Measurements from ENCODE around the gene SF3A2.
A peak's percentile ranks its signal among the peaks of the same experiment; 100 is the strongest.

DNA sequence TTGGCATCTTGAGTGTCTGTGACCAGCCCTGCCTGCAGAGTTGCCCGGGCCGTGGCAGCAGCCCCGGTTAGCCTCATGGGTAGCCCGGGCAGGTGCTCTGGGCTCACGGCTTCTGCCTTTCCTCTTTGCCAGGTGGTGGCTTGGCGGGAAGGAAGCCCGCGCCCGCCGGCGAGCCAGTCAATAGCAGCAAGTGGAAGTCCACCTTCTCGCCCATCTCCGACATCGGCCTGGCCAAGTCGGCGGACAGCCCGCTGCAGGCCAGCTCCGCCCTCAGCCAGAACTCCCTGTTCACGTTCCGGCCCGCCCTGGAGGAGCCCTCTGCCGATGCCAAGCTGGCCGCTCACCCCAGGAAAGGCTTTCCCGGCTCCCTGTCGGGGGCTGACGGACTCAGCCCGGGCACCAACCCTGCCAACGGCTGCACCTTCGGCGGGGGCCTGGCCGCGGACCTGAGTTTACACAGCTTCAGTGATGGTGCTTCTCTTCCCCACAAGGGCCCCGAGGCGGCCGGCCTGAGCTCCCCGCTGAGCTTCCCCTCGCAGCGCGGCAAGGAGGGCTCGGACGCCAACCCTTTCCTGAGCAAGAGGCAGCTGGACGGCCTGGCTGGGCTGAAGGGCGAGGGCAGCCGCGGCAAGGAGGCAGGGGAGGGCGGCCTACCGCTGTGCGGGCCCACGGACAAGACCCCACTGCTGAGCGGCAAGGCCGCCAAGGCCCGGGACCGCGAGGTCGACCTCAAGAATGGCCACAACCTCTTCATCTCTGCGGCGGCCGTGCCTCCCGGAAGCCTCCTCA lies 10.4 kb upstream of the SF3A2 start:
- TF ChIP-seq, protein P1, sequence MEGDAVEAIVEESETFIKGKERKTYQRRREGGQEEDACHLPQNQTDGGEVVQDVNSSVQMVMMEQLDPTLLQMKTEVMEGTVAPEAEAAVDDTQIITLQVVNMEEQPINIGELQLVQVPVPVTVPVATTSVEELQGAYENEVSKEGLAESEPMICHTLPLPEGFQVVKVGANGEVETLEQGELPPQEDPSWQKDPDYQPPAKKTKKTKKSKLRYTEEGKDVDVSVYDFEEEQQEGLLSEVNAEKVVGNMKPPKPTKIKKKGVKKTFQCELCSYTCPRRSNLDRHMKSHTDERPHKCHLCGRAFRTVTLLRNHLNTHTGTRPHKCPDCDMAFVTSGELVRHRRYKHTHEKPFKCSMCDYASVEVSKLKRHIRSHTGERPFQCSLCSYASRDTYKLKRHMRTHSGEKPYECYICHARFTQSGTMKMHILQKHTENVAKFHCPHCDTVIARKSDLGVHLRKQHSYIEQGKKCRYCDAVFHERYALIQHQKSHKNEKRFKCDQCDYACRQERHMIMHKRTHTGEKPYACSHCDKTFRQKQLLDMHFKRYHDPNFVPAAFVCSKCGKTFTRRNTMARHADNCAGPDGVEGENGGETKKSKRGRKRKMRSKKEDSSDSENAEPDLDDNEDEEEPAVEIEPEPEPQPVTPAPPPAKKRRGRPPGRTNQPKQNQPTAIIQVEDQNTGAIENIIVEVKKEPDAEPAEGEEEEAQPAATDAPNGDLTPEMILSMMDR (IDR thresholded peaks at IDR 0.05 in 8 of 11, conservative IDR thresholded peaks at IDR 0.05 in 3 of 11): no peak
- TF ChIP-seq POLR2A (IDR thresholded peaks at IDR 0.05) (no peak), POLR2AphosphoS5 (IDR thresholded peaks at IDR 0.05) (peak in 2 of 3 donors; percentile 9 to 37)
